ENCODE results near the gene ZDHHC11. TPM values are rescaled to one million over a fixed set of nuclear protein-coding genes. Genes with fewer than 3 reads are reported as not detected.
"Not testable (repeated sequence)": the region's sequence is repeated elsewhere in the genome, so short reads cannot be mapped to it uniquely, and the experiment has no call there.

The ZDHHC11 gene
- total RNA-seq, 2 experiments from 2014 or later: 9.4 to 10.0 TPM

DNA sequence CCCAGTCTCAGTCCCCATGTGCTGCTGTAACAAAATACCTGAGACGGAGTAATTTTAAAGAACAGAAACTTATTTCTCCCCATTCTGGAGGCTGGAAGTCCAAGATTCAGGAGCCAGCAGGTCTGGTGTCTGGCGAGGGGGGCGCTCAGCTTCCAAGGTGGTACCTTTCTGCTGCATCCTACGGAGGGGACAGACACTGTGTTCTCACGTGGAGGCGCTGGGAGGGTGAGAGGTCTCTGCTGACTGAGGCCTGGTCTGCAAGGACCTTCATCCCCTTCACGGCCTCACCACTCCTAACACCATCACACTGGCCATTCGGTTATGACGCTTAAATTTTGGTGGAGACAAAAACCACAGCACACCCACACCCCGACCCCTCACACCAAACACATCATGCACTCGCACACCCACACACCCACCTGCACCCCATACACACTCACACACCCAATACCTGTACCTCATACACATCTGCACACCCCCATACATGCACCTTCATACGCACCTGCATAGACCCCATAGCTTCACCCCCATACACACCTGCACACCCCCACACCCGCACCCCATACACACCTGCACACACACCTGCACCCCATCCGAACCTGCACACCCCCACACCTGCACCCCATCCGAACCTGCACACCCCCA, 9.8 kb upstream of the ZDHHC11 start:
- POLR2A ChIA-PET: no interaction called here
- CTCF ChIA-PET: no interaction called here
- Mint-ChIP-seq H3K9me3 (no peaks in the 10 kb centered on the region), H3K36me3 (ENCODE audit: low read depth) (peaks cover 13% of the 10 kb centered on the region), H3K27me3 (no peaks in the 10 kb centered on the region), H3K27ac (no peak overlapping the region), H3K4me3 (no peak overlapping the region), H3K4me1 (no peaks in the 10 kb centered on the region)
- DNase-seq: no peak

DNA sequence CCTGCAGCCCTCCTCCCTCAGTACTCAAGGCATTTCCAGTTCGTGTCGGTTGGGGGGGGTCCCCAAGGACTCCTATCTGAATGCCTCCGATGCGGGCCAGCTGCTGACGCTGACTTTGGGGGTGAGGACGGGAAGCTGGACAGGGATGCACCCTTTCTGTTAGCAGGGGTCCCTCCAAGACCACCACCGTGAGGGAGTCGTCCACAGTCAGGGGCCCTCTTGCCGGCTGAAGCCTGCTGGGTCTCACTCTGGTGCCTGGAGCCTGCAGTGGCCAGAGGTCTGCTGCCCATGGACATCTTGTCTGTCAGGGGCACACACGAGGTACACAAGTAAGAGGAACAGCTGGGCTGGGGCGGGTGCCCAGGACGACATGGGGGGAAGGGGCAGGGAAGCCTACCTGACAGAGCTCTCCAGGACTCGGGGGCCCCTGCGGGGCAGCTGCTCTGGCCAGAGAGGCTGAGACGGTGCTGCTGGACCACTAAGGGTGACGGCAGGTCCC, 9.1 kb upstream of the ZDHHC11 start:
- H3K27me3 Mint-ChIP-seq: no peaks in the 10 kb centered on the region
- DNase-seq: no peak
- no peaks in the 10 kb centered on the region for H3K4me1 Mint-ChIP-seq
- CTCF ChIA-PET: no interaction called here
- POLR2A ChIA-PET: no interaction called here
- peaks cover 10% of the 10 kb centered on the region for H3K36me3 Mint-ChIP-seq (ENCODE audit: low read depth)
- no peak overlapping the region for H3K4me3 Mint-ChIP-seq
- no peaks in the 10 kb centered on the region for H3K9me3 Mint-ChIP-seq
- H3K27ac Mint-ChIP-seq: no peak overlapping the region

DNA sequence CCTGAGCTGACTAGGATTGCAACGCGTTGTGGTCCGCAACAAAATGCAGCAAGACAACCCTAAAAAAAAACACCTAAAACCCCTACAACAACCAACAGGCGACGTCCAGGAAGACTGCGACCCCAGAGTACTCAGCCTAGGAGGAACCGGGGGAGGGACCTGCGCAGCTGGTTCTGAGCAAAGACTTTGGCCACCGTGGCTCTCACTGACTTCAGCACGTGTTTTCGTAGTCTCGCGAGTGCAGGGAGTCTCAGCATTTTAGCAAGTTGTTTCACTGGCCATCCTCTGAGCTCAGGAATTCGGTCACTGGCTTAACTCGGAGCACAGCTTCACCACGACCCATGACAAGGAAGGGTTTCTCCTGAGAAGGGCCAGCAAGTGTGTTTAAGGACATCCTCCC, 8.6 kb upstream of the ZDHHC11 start:
- Mint-ChIP-seq H3K4me1 (no peaks in the 10 kb centered on the region), H3K27me3 (no peaks in the 10 kb centered on the region), H3K9me3 (no peaks in the 10 kb centered on the region), H3K27ac (no peak overlapping the region), H3K36me3 (ENCODE audit: low read depth) (peaks cover 9% of the 10 kb centered on the region), H3K4me3 (no peak overlapping the region)
- ChIA-PET POLR2A (no interaction called here), CTCF (no interaction called here)
- DNase-seq: no peak

DNA sequence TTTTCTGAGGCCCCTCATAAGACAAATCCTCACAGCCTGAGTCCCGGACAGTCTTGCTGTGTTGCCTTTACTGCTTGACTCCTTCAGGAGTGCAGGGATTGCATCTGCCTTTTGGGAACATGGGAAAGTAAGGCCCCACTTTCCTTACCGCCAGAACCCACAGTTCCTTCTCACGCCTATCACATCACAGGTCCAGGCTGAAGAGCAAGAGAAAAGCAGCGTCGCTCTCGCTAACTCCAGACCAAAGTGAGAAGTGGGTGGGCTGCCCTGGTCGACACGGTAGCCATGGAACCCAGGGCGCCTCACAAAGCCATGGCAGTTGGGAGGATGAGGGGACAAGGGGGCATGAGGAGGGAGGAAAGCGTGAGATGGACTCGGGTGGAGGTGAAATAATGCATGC, 7.9 kb upstream of the ZDHHC11 start:
- no peaks in the 10 kb centered on the region for H3K27me3 Mint-ChIP-seq
- DNase-seq: no peak
- POLR2A ChIA-PET: no interaction called here
- no peaks in the 10 kb centered on the region for H3K4me1 Mint-ChIP-seq
- H3K4me3 Mint-ChIP-seq: no peak overlapping the region
- CTCF ChIA-PET: no interaction called here
- H3K27ac Mint-ChIP-seq: no peak overlapping the region
- H3K9me3 Mint-ChIP-seq: no peaks in the 10 kb centered on the region
- H3K36me3 Mint-ChIP-seq (ENCODE audit: low read depth): peaks cover 4% of the 10 kb centered on the region

DNA sequence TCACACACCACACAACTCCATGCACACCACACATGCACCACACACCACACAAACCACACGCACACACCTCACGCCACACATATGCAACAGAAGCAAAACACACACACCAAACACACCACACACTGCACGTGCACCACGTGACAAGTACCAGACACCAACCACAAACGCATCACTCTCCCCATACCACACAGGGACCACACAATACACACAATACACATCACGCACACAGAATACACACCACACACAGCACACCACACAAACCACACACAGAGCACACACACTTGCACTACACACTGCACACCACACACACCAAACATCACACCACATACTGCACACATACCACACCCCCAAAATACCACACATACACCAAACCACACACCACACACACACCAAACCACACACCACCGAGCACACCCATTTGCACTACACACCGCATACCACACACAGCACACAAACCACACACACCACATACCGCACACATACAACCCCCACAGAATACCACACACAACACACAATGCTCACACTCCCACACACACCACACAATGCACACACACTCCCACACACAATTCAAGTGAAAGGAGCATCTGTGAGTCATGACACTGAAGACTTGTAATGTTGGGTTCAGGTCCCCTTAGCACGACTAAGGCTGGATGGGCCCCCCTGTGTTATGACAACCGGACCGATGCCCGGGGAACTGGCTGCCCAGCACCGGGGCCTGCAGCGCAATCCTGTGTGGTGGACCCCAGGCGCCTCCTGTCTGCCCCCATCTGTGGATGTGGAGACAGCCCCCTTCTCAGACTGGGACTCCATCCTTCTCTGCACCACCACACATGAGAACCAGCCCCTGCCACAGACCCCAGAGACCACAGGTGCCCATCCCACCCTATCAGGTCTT, 6.0 kb upstream of the ZDHHC11 start:
- Mint-ChIP-seq H3K9me3 (no peaks in the 10 kb centered on the region), H3K27ac (no peak overlapping the region), H3K36me3 (ENCODE audit: low read depth) (no peaks in the 10 kb centered on the region), H3K4me3 (no peak overlapping the region), H3K27me3 (no peaks in the 10 kb centered on the region), H3K4me1 (no peaks in the 10 kb centered on the region)
- DNase-seq: no peak
- POLR2A ChIA-PET: no interaction called here
- CTCF ChIA-PET: no interaction called here

DNA sequence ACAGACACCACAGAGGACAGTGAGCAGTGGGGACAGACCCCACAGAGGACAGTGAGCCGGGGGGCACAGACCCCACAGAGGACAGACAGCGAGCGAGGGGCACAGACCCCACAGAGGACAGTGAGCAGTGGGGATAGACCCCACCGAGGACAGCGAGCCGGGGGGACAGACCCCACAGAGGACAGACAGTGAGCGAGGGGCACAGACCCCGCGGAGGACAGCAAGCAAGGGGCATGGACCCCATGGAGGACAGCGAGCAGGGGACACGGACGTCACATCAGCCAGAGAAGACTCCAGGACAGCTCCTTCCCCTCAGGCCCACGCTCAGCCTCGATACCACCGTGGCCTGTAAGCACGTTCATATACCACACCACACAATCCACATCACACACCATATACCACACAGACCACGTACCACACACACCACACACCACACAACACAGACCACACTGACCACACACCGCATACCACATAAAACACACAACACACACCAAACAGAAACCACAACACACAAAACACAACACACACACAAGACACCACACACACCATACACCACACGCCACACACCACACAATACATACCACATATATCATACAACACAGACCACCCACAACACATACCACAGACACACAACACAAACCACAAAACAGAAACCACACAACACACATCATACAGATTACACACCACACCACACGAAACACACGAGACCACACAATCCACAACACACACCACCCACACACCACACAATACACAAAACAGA, 5.2 kb upstream of the ZDHHC11 start:
- CTCF ChIA-PET: no interaction called here
- POLR2A ChIA-PET: no interaction called here
- Mint-ChIP-seq H3K4me3 (no peak overlapping the region), H3K4me1 (no peaks in the 10 kb centered on the region), H3K36me3 (ENCODE audit: low read depth) (no peaks in the 10 kb centered on the region), H3K27ac (no peak overlapping the region), H3K27me3 (no peaks in the 10 kb centered on the region), H3K9me3 (no peaks in the 10 kb centered on the region)
- no peak for DNase-seq

DNA sequence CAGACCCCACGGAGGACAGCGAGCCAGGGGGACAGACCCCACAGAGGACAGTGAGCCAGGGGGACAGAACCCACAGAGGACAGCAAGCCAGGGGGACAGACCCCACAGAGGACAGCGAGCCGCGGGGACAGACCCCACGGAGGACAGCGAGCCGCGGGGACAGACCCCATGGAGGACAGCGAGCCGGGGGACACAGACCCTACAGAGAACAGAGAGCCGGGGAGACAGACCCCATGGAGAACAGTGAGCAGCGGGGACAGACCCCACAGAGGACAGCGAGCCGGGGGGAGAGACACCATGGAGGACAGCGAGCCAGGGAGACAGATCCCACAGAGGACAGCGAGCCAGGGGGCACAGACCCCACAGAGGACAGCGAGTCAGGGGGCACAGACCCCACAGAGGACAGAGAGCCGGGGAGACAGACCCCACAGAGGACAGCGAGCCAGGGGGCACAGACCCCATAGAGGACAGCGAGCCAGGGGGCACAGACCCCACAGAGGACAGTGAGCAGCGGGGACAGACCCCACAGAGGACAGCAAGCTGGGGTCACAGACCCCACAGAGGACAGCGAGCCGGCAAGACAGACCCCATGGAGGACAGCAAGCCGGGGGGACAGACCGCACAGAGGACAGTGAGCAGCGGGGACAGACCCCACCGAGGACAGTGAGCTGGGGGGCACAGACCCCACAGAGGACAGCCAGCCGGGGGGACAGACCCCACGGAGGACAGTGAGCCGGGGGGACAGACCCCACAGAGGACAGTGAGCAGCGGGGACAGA, 4.4 kb upstream of the ZDHHC11 start:
- ChIA-PET POLR2A (no interaction called here), CTCF (no interaction called here)
- Mint-ChIP-seq H3K4me3 (no peak overlapping the region), H3K36me3 (ENCODE audit: low read depth) (no peaks in the 10 kb centered on the region), H3K27ac (no peak overlapping the region), H3K4me1 (no peaks in the 10 kb centered on the region), H3K9me3 (no peaks in the 10 kb centered on the region), H3K27me3 (no peaks in the 10 kb centered on the region)
- DNase-seq: no peak

DNA sequence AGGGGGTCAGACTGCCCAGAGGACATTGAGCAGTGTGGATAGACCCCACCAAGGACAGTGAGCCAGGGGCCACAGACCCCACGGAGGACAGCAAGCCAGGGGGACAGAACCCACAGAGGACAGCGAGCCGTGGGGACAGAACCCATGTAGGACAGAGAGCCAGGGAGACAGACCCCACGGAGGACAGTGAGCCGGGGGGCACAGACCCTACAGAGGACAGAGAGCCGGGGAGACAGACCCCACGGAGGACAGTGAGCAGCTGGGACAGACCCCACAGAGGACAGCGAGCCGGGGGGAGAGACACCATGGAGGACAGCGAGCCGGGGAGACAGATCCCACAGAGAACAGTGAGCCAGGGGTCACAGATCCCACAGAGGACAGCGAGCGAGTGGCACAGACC, 3.4 kb upstream of the ZDHHC11 start:
- no peaks in the 10 kb centered on the region for H3K4me1 Mint-ChIP-seq
- ChIA-PET POLR2A (no interaction called here), CTCF (no interaction called here)
- H3K4me3 Mint-ChIP-seq: no peak overlapping the region
- H3K27me3 Mint-ChIP-seq: no peaks in the 10 kb centered on the region
- DNase-seq: no peak
- H3K9me3 Mint-ChIP-seq: no peaks in the 10 kb centered on the region
- no peak overlapping the region for H3K27ac Mint-ChIP-seq
- no peaks in the 10 kb centered on the region for H3K36me3 Mint-ChIP-seq (ENCODE audit: low read depth)

DNA sequence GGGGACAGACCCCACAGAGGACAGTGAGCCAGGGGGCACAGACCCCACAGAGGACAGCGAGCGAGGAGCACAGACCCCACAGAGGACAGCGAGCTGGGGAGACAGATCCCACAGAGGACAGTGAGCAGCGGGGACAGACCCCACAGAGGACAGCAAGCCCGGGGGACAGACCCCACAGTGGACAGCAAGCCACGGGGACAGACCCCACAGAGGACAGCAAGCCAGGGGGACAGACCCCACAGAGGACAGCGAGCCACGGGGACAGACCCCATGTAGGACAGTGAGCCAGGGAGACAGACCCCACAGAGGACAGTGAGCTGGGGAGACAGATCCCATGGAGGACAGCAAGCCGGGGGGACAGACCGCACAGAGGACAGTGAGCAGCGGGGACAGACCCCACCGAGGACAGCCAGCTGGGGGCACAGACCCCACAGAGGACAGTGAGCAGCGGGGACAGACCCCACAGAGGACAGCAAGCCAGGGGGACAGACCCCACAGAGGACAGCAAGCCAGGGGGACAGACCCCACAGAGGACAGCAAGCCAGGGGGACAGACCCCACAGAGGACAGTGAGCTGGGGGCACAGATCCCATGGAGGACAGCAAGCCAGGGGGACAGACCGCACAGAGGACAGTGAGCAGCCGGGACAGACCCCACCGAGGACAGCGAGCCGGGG, 2.8 kb upstream of the ZDHHC11 start:
- CTCF ChIA-PET; H3K27ac Mint-ChIP-seq; H3K4me1 Mint-ChIP-seq; H3K4me3 Mint-ChIP-seq; H3K27me3 Mint-ChIP-seq; H3K9me3 Mint-ChIP-seq; DNase-seq; H3K36me3 Mint-ChIP-seq (ENCODE audit: low read depth); POLR2A ChIA-PET: not testable (repeated sequence)

DNA sequence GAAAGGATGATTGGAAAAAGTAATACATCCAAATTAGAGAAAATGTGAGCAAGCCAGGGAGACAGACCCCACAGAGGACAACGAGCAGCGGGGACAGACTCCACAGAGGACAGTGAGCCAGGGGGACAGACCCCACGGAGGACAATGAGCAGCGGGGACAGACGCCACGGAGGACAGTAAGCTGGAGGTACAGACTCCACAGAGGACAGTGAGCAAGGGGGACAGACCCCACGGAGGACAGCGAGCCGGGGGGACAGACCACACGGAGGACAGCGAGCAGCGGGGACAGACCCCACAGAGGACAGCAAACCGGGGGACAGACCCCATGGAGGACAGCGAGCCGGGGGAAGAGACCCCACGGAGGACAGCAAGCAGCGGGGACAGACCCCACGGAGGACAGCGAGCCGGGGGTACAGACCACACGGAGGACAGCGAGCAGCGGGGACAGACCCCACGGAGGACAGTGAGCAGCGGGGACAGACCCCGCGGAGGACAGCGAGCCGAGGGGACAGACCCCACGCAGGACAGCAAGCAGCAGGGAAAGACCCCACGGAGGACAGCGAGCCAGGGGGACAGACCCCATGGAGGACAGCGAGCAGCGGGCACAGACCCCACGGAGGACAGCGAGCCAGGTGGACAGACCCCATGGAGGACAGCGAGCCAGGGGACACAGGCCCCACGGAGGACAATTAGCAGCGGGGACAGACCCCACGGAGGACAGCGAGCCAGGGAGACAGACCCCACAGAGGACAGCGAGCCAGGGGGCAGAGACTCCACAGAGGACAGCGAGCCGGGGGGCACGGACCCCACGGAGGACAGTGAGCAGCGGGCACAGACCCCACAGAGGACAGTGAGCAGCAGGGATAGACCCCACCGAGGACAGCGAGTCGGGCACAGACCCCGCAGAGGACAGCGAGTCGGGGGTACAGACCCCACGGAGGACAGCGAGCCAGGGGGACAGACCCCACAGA, 1.9 kb upstream of the ZDHHC11 start:
- ChIA-PET CTCF (no interaction called here), POLR2A (interaction anchor here (0.6 kb wide), 1 partner anchor 394 kb away, joined by 4 read pairs; no protein-coding TSS in a partner anchor)
- Mint-ChIP-seq H3K27ac (no peak overlapping the region), H3K9me3 (no peaks in the 10 kb centered on the region), H3K36me3 (ENCODE audit: low read depth) (no peaks in the 10 kb centered on the region), H3K27me3 (no peaks in the 10 kb centered on the region), H3K4me1 (no peaks in the 10 kb centered on the region), H3K4me3 (no peak overlapping the region)
- DNase-seq: no peak

DNA sequence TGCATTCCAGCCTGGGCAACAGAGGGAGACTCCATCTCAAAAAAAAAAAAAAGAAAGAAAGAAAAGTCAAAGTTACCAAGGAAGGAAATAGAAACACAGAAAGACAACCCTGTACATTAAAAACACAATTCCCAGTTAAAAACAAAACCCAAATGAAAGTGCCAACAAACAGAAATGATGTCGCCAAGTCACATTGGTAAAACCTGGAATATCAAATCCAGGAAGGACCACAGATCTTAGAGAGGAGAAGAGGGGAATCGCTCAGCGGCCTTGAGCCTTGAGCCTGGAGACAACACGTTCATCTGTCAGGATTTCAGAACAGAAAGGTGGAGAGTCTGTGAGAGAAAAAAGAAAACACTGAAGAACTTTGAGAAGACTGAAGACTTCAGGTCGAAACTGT, 1.2 kb upstream of the ZDHHC11 start:
- POLR2A ChIA-PET: no interaction called here
- CTCF ChIA-PET: no interaction called here
- Mint-ChIP-seq H3K36me3 (ENCODE audit: low read depth) (no peaks in the 10 kb centered on the region), H3K9me3 (no peaks in the 10 kb centered on the region), H3K27ac (no peak overlapping the region), H3K4me1 (no peaks in the 10 kb centered on the region), H3K27me3 (no peaks in the 10 kb centered on the region), H3K4me3 (no peak overlapping the region)
- DNase-seq: no peak

DNA sequence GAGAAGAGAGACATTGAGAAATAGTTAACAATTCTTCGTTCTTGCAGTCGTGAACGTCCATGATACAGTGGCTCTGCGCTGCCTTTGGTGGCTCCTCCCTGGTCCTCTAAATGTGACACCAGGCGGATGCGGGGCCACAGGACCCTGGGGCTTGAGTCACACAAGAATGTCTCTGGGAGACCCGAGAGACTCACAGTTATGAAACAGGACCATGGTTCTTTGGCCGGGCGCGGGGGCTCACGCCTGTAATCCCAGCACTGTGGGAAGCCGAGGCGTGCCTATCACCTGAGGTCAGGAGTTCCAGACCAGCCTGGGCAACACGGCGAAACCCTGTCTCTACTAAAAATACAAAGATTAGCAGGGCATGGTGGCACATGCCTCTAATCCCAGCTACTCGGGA, 767 bp upstream of the ZDHHC11 start:
- H3K4me3 Mint-ChIP-seq: no peak overlapping the region
- ChIA-PET POLR2A (no interaction called here), CTCF (no interaction called here)
- no peaks in the 10 kb centered on the region for H3K36me3 Mint-ChIP-seq (ENCODE audit: low read depth)
- DNase-seq: no peak
- no peaks in the 10 kb centered on the region for H3K4me1 Mint-ChIP-seq
- no peaks in the 10 kb centered on the region for H3K27me3 Mint-ChIP-seq
- no peaks in the 10 kb centered on the region for H3K9me3 Mint-ChIP-seq
- H3K27ac Mint-ChIP-seq: no peak overlapping the region
